ENCODE results near the gene VKORC1. TPM values are rescaled to one million over a fixed set of nuclear protein-coding genes. Genes with fewer than 3 reads are reported as not detected.

Gene VKORC1
- total RNA-seq, 1 experiment from 2014 or later: 83.8 TPM

DNA sequence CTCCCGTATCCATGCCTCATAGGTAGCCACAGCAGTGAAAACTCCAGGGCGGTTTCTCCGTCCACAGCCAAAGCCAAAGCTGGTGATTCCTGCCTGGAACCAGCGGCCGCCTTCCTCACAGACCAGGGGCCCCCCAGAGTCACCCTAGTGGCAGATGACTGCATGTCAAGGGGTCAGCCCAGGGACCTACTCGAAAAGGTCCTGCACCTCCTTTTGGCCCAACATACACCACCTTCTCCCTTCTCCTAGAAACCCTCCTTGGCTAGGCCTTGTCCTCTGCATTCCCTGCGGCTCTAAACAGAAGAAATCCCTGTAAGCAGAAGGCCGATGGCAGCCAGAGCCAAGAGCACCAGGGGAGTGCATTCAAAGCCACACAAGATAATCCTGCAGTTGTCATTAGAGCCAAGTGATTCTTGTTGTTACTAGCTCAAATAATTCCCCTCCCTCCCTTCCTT is 49.1 kb upstream of the VKORC1 start:
- ChIA-PET RAD21 (ENCODE audit: low non-redundant PET in 1 of 2, low total read pairs in 2 of 2, uncharacterized antibody in 2 of 2, unreplicated experiment in 2 of 2) (no interaction called here), CTCF (interaction anchor here (2.2 kb wide), 1 partner anchor 14 kb away, joined by 20 read pairs; no protein-coding TSS in a partner anchor), POLR2A (interaction anchor here (1.5 to 9.9 kb wide), 2 partner anchors 26 to 36 kb away, joined by 7 to 84 read pairs; partner anchors contain the start of genes FUS and KAT8)
- TF ChIP-seq POLR2A (IDR thresholded peaks at IDR 0.05; ENCODE audit: borderline replicate concordance, extremely low read depth, insufficient read depth, insufficient read length) (no peak), ELF1 (IDR thresholded peaks at IDR 0.05; ENCODE audit: borderline replicate concordance, low read depth) (no peak), SRF (IDR thresholded peaks at IDR 0.05; ENCODE audit: low read depth) (no peak), EGR1 (IDR thresholded peaks at IDR 0.05; ENCODE audit: low read depth) (no peak), ZNF274 (IDR thresholded peaks at IDR 0.05; ENCODE audit: low read depth, low read length) (no peak), EZH2 (IDR thresholded peaks at IDR 0.05) (no peak), SP1 (IDR thresholded peaks at IDR 0.05; ENCODE audit: low read depth) (no peak), EZH2phosphoT487 (IDR thresholded peaks at IDR 0.05; ENCODE audit: borderline replicate concordance) (no peak), POLR2AphosphoS5 (IDR thresholded peaks at IDR 0.05; ENCODE audit: low read depth, low read length) (no peak), FOSL1 (IDR thresholded peaks at IDR 0.05; ENCODE audit: low read depth) (no peak), CBX3 (IDR thresholded peaks at IDR 0.05; ENCODE audit: low read depth) (no peak), RAD21 (IDR thresholded peaks at IDR 0.05; ENCODE audit: low read depth) (no peak), ZFX (IDR thresholded peaks at IDR 0.05) (no peak)
- TF ChIP-seq, protein P1, sequence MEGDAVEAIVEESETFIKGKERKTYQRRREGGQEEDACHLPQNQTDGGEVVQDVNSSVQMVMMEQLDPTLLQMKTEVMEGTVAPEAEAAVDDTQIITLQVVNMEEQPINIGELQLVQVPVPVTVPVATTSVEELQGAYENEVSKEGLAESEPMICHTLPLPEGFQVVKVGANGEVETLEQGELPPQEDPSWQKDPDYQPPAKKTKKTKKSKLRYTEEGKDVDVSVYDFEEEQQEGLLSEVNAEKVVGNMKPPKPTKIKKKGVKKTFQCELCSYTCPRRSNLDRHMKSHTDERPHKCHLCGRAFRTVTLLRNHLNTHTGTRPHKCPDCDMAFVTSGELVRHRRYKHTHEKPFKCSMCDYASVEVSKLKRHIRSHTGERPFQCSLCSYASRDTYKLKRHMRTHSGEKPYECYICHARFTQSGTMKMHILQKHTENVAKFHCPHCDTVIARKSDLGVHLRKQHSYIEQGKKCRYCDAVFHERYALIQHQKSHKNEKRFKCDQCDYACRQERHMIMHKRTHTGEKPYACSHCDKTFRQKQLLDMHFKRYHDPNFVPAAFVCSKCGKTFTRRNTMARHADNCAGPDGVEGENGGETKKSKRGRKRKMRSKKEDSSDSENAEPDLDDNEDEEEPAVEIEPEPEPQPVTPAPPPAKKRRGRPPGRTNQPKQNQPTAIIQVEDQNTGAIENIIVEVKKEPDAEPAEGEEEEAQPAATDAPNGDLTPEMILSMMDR (IDR thresholded peaks at IDR 0.05 in 2 of 3, conservative IDR thresholded peaks at IDR 0.05 in 1 of 3; ENCODE audit: borderline replicate concordance in 1 of 3, insufficient read depth in 1 of 3, low read depth in 2 of 3, low read length in 2 of 3): no peak
- TF ChIP-seq, protein P2, sequence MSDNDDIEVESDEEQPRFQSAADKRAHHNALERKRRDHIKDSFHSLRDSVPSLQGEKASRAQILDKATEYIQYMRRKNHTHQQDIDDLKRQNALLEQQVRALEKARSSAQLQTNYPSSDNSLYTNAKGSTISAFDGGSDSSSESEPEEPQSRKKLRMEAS (IDR thresholded peaks at IDR 0.05): no peak
- TF ChIP-seq, protein P3, sequence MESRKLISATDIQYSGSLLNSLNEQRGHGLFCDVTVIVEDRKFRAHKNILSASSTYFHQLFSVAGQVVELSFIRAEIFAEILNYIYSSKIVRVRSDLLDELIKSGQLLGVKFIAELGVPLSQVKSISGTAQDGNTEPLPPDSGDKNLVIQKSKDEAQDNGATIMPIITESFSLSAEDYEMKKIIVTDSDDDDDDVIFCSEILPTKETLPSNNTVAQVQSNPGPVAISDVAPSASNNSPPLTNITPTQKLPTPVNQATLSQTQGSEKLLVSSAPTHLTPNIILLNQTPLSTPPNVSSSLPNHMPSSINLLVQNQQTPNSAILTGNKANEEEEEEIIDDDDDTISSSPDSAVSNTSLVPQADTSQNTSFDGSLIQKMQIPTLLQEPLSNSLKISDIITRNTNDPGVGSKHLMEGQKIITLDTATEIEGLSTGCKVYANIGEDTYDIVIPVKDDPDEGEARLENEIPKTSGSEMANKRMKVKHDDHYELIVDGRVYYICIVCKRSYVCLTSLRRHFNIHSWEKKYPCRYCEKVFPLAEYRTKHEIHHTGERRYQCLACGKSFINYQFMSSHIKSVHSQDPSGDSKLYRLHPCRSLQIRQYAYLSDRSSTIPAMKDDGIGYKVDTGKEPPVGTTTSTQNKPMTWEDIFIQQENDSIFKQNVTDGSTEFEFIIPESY (IDR thresholded peaks at IDR 0.05; ENCODE audit: extremely low read depth, insufficient replicate concordance, low read length): no peak
- TF ChIP-seq, protein P4, sequence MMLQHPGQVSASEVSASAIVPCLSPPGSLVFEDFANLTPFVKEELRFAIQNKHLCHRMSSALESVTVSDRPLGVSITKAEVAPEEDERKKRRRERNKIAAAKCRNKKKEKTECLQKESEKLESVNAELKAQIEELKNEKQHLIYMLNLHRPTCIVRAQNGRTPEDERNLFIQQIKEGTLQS (IDR thresholded peaks at IDR 0.05): no peak
- Histone ChIP-seq H3K27ac (ENCODE audit: low read depth, low read length) (no peak overlapping the region), H4K20me1 (ENCODE audit: insufficient read depth) (no peaks in the 10 kb centered on the region), H2AFZ (ENCODE audit: low read depth, low read length, poor library complexity, severe bottlenecking) (no peak overlapping the region), H3K4me2 (ENCODE audit: low read length) (no peak overlapping the region), H3K79me2 (ENCODE audit: insufficient read depth, low read length) (no peaks in the 10 kb centered on the region), H3K9ac (ENCODE audit: low read length) (no peak overlapping the region), H3K4me1 (ENCODE audit: control insufficient read depth in 1 of 2, insufficient read depth in 2 of 2, low read length in 2 of 2) (peaks cover 34 to 54% of the 10 kb centered on the region in 2 experiments), H3K36me3 (ENCODE audit: control insufficient read depth in 1 of 2, insufficient read depth in 2 of 2, low read length in 2 of 2) (no peaks in the 10 kb centered on the region), H3K27me3 (ENCODE audit: insufficient read depth, low read length) (no peaks in the 10 kb centered on the region), H3K9me2 (ENCODE audit: insufficient read depth) (no peaks in the 10 kb centered on the region), H3K4me3 (replicated peaks in 1 of 2; ENCODE audit: low read depth in 1 of 2, low read length in 2 of 2) (no peak overlapping the region), H3K9me3 (ENCODE audit: control insufficient read depth in 1 of 2, insufficient read depth in 1 of 2, low read depth in 1 of 2, low read length in 2 of 2) (no peaks in the 10 kb centered on the region)
- no peak for ATAC-seq
- intact Hi-C loops (cut with micrococcal nuclease): no loop called here
- no TSS peak for BruUV-seq (replicated peaks)
- DNase-seq (ENCODE audit: low read depth, low spot score): no peak

All from HCT116 (cell line).